ENCODE data around the gene CST11. TPM values are rescaled to one million over a fixed set of nuclear protein-coding genes. Genes with fewer than 3 reads are reported as not detected.

The CST11 gene
- total and polyA plus RNA-seq, 12 donors = not detected

DNA sequence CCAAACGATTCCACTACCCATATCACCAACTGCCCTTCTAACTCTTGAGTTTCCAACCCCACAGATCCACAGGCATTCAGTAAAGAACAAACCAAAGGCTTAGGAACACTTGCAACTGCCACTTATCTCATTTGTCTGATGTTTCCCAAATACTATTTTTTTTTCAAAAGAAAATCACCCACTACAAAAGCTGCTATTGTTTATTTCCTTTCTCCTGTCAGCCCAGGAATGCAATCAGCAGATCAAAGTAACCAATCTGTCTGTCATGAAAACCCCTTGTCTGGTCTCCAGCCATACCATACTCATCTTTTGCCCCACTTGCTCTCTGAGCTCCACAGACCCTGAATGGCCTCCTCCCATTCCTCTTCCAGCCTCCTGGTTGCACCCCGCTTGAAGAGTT lies 29.5 kb upstream of the CST11 start:
- intact Hi-C loops (cut with DNase I) = no loop called here
- TF ChIP-seq, protein P1, sequence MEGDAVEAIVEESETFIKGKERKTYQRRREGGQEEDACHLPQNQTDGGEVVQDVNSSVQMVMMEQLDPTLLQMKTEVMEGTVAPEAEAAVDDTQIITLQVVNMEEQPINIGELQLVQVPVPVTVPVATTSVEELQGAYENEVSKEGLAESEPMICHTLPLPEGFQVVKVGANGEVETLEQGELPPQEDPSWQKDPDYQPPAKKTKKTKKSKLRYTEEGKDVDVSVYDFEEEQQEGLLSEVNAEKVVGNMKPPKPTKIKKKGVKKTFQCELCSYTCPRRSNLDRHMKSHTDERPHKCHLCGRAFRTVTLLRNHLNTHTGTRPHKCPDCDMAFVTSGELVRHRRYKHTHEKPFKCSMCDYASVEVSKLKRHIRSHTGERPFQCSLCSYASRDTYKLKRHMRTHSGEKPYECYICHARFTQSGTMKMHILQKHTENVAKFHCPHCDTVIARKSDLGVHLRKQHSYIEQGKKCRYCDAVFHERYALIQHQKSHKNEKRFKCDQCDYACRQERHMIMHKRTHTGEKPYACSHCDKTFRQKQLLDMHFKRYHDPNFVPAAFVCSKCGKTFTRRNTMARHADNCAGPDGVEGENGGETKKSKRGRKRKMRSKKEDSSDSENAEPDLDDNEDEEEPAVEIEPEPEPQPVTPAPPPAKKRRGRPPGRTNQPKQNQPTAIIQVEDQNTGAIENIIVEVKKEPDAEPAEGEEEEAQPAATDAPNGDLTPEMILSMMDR (IDR thresholded peaks at IDR 0.05) = no peak
- TF ChIP-seq POLR2A (IDR thresholded peaks at IDR 0.05) = no peak
- no peak for DNase-seq
- Histone ChIP-seq H3K9me3 (replicated peaks in 1 of 3) (no peaks in the 10 kb centered on the region), H3K27me3 (no peaks in the 10 kb centered on the region), H3K4me1 (replicated peaks in 1 of 2) (no peaks in the 10 kb centered on the region), H3K36me3 (replicated peaks in 1 of 2) (no peaks in the 10 kb centered on the region), H3K27ac (no peak overlapping the region), H3K4me3 (no peak overlapping the region)
- WGBS, 4 donors = 59 to 73% (median 69%) methylated on average over 2 of the region's 2 CpGs

GRCh38 chr20:23479043-23479442 lies 26.4 kb upstream of the CST11 start:
- H3K4me3 ChIP-seq = no peak overlapping the region

GRCh38 chr20:23477223-23477622 lies 24.5 kb upstream of the CST11 start:
- DNase-seq = no peak
- Histone ChIP-seq H3K9me3 (replicated peaks in 1 of 3) (no peaks in the 10 kb centered on the region), H3K4me1 (replicated peaks in 1 of 2) (no peaks in the 10 kb centered on the region), H3K27me3 (no peaks in the 10 kb centered on the region), H3K4me3 (no peak overlapping the region), H3K27ac (no peak overlapping the region), H3K36me3 (replicated peaks in 1 of 2) (no peaks in the 10 kb centered on the region)
- TF ChIP-seq, protein P1 (IDR thresholded peaks at IDR 0.05) = no peak
- no peak for TF ChIP-seq POLR2A (IDR thresholded peaks at IDR 0.05)
- intact Hi-C loops (cut with DNase I) = no loop called here
- 62 to 89% (median 83%) methylated on average over 2 to 3 of the region's 3 CpGs for WGBS, 4 donors

More at GRCh38 chr20:23479043-23479442, 26.4 kb upstream of the CST11 start:
- Histone ChIP-seq H3K4me1 (replicated peaks in 1 of 2) (no peaks in the 10 kb centered on the region), H3K36me3 (replicated peaks in 1 of 2) (no peaks in the 10 kb centered on the region), H3K27me3 (no peaks in the 10 kb centered on the region), H3K9me3 (replicated peaks in 1 of 3) (no peaks in the 10 kb centered on the region), H3K27ac (no peak overlapping the region)
- TF ChIP-seq, protein P1 (IDR thresholded peaks at IDR 0.05) = no peak
- TF ChIP-seq POLR2A (IDR thresholded peaks at IDR 0.05) = no peak
- intact Hi-C loops (cut with DNase I) = no loop called here
- no peak for DNase-seq
- 56 to 76% (median 72%) methylated on average over 3 to 4 of the region's 4 CpGs for WGBS, 4 donors

- Histone ChIP-seq H3K36me3 (replicated peaks in 1 of 2) (no peaks in the 10 kb centered on the region), H3K27ac (no peak overlapping the region), H3K4me1 (replicated peaks in 1 of 2) (no peaks in the 10 kb centered on the region), H3K4me3 (no peak overlapping the region), H3K9me3 (replicated peaks in 1 of 3) (no peaks in the 10 kb centered on the region), H3K27me3 (no peaks in the 10 kb centered on the region)
- intact Hi-C loops (cut with DNase I) = no loop called here
- TF ChIP-seq, protein P1 (IDR thresholded peaks at IDR 0.05) = no peak
- no peak for TF ChIP-seq POLR2A (IDR thresholded peaks at IDR 0.05)
- 49 to 86% (median 78%) methylated on average over 5 to 6 of the region's 6 CpGs for WGBS, 4 donors
- DNase-seq = no peak
These were observed 23.5 kb upstream of the CST11 start for GRCh38 chr20:23476015-23476754.
